B cell (primary cell): Measurements from ENCODE around the gene MED20. TPM values are rescaled to one million over a fixed set of nuclear protein-coding genes. Genes with fewer than 3 reads are reported as not detected.

ENCODE experiments used
- ATAC-seq: fragments of 200-7000 bp; cut with Tn5 transposase; one replicate; pipeline ENCODE4 v1.10.0; 2021; ENCODE audit warnings: low read depth, mild to moderate bottlenecking, moderate number of reproducible peaks, moderate library complexity
- CTCF ChIA-PET: fragments of 350-600 bp; sonication (Branson Sonifier 250); formaldehyde crosslinking; loops from one replicate; lab custom pipeline; 2021; ENCODE audit warnings: antibody characterized with exemption, inconsistent platforms; lab: Charles Lee
- POLR2A ChIA-PET: fragments of 350-600 bp; sonication (Branson Sonifier 250); formaldehyde crosslinking; loops from one replicate; lab custom pipeline; 2021; ENCODE audit warnings: antibody characterized with exemption; lab: Charles Lee
- DNase-seq: peaks from one replicate; pipeline ENCODE4 v3.0.0; 2013
- H2AFZ ChIP-seq: 2 replicates; pipeline ENCODE4 v1.6.1; 2012; ENCODE audit warnings: mild to moderate bottlenecking, low read depth, low read length; ENCODE audit not compliant: insufficient read depth, poor library complexity, severe bottlenecking
- H3K27ac ChIP-seq, 2 donors: 1 replicate in 1 of 2; 2 replicates in 1 of 2; pipeline ENCODE4 v1.5.1; 2012 to 2013; ENCODE audit warnings: low read length in 2 of 2, mild to moderate bottlenecking in 2 of 2, moderate library complexity in 1 of 2
- H3K27me3 ChIP-seq, 4 experiments: fragments of 200-600 bp in 1 of 4; sonication (generic) in 1 of 4; replicated peaks in 1 of 4; 1 replicate in 2 of 4; 2 replicates in 2 of 4; pipeline versions ENCODE4 v1.6.1 to v1.7.0; 2013 to 2016; ENCODE audit warnings: low read length in 3 of 4, mild to moderate bottlenecking in 2 of 4, mixed read lengths in 1 of 4, moderate library complexity in 1 of 4; ENCODE audit not compliant: insufficient read depth in 4 of 4, control insufficient read depth in 3 of 4; ENCODE audit errors: control extremely low read depth in 1 of 4
- H3K36me3 ChIP-seq, 2 experiments: replicated peaks in 1 of 2; 1 replicate in 1 of 2; 2 replicates in 1 of 2; pipeline versions ENCODE4 v1.6.1 to v1.7.1; 2013; ENCODE audit warnings: low read length in 1 of 2; ENCODE audit not compliant: insufficient read depth in 2 of 2, control insufficient read depth in 1 of 2; ENCODE audit errors: control extremely low read depth in 1 of 2, extremely low read depth in 1 of 2
- H3K4me1 ChIP-seq, 2 donors: fragments of 200-600 bp in 1 of 2; sonication (generic) in 1 of 2; 1 replicate in 1 of 2; 2 replicates in 1 of 2; pipeline versions ENCODE4 v1.5.1 to v1.6.1; 2013 to 2017; ENCODE audit warnings: low read length in 2 of 2; ENCODE audit not compliant: control insufficient read depth in 2 of 2, insufficient read depth in 2 of 2
- H3K4me2 ChIP-seq: replicated peaks from 2 replicates; pipeline ENCODE3; 2012; ENCODE audit warnings: mild to moderate bottlenecking, low read depth, low read length; ENCODE audit not compliant: poor library complexity, severe bottlenecking
- H3K4me3 ChIP-seq, 5 experiments: fragments of 200-600 bp in 1 of 5; sonication (generic) in 1 of 5; 1 replicate in 3 of 5; 2 replicates in 2 of 5; pipeline versions ENCODE4 v1.5.1 to v1.7.0; 2011 to 2016; ENCODE audit warnings: low read length in 4 of 5, mild to moderate bottlenecking in 4 of 5, low read depth in 2 of 5, control low read depth in 1 of 5, moderate library complexity in 1 of 5; ENCODE audit not compliant: insufficient read depth in 1 of 5; ENCODE audit errors: control extremely low read depth in 1 of 5, extremely low read depth in 1 of 5
- H3K79me2 ChIP-seq: fragments of 200-600 bp; sonication (generic); one replicate; pipeline ENCODE4 v1.6.0; 2016; ENCODE audit warnings: low read length; ENCODE audit not compliant: control insufficient read depth, insufficient read depth
- H3K9ac ChIP-seq: fragments of 200-600 bp; sonication (generic); 2 replicates; pipeline ENCODE4 v1.6.1; 2017; ENCODE audit warnings: mild to moderate bottlenecking, low read length, moderate library complexity
- H3K9me3 ChIP-seq, 3 donors: one replicate each; pipeline versions ENCODE4 v1.6.1 to v1.7.1; 2013; ENCODE audit warnings: low read length in 2 of 3; ENCODE audit not compliant: control insufficient read depth in 2 of 3, insufficient read depth in 1 of 3; ENCODE audit errors: control extremely low read depth in 1 of 3
- H4K20me1 ChIP-seq: 2 replicates; pipeline ENCODE4 v1.6.0; 2012; ENCODE audit warnings: mild to moderate bottlenecking, low read length; ENCODE audit not compliant: insufficient read depth, control insufficient read depth, poor library complexity, severe bottlenecking
- H3K27ac Mint-ChIP-seq: one replicate; pipeline ENCODE4 v1.8.0; 2021; ENCODE audit warnings: mixed read lengths
- H3K27me3 Mint-ChIP-seq: one replicate; pipeline ENCODE4 v1.8.0; 2021; ENCODE audit warnings: mixed read lengths
- H3K4me1 Mint-ChIP-seq: one replicate; pipeline ENCODE4 v1.8.0; 2021; ENCODE audit warnings: mixed read lengths
- H3K4me3 Mint-ChIP-seq: one replicate; pipeline ENCODE4 v1.8.0; 2021; ENCODE audit warnings: mixed read lengths
- H3K9me3 Mint-ChIP-seq: one replicate; pipeline ENCODE4 v1.8.0; 2022; ENCODE audit warnings: mixed read lengths; ENCODE audit not compliant: insufficient read depth
- CTCF ChIP-seq: fragments of 200-600 bp; IDR thresholded peaks from one replicate; pipeline ENCODE4 v1.8.0; 2022; ENCODE audit warnings: antibody characterized with exemption, mild to moderate bottlenecking
- EZH2 ChIP-seq: IDR thresholded peaks from 2 replicates; pipeline ENCODE4 v1.6.1; 2012; ENCODE audit warnings: borderline replicate concordance, low read depth, mild to moderate bottlenecking, moderate library complexity, low read length; ENCODE audit not compliant: insufficient read depth, poor library complexity, severe bottlenecking
- WGBS: methylation state at CpG from one replicate; pipeline ENCODE4 v1.1.5; 2013; ENCODE audit warnings: missing lambda C conversion rate; ENCODE audit not compliant: insufficient coverage; 5-methylcytosine and 5-hydroxymethylcytosine counted together
- intact Hi-C: fragments of 100-400 bp; cut with micrococcal nuclease; formaldehyde crosslinking; loops from one replicate; pipeline ENCODE4 v1.10.0; 2022
- polyA plus RNA-seq: library from polyadenylated mRNA; depleted of rRNA; stranded (reverse); fragments of >200 nt; gene quantifications from 2 replicates; pipeline ENCODE4 v1.2.3, GENCODE V29; 2012
- total RNA-seq, 2 donors: library from RNA; stranded (reverse); fragments of 120-200 nt in 1 of 2; gene quantifications; 1 replicate in 1 of 2; 2 replicates in 1 of 2; pipeline versions ENCODE4 v1.2.3 to v1.2.4, GENCODE V29; 2013 to 2022

The MED20 gene
- total and polyA plus RNA-seq, 2 donors (not counting 1 experiment from before 2014, with no cell fraction given), result 4.6 to 18.2 TPM

GRCh38 chr6:41900861-41901260 lies 20.1 kb downstream of the MED20 start:
- Mint-ChIP-seq H3K27me3 (no peaks in the 10 kb centered on the region), H3K4me3 (no peak overlapping the region), H3K9me3 (no peaks in the 10 kb centered on the region), H3K27ac (no peak overlapping the region), H3K4me1 (peaks cover 5% of the 10 kb centered on the region)
- DNase-seq, result no peak
- Histone ChIP-seq H3K9me3 (no peaks in the 10 kb centered on the region), H3K27ac (no peak overlapping the region), H3K27me3 (no peaks in the 10 kb centered on the region), H2AFZ (no peak overlapping the region), H3K79me2 (no peaks in the 10 kb centered on the region), H3K4me3 (no peak overlapping the region), H3K36me3 (peaks cover 0 to 14% of the 10 kb centered on the region in 2 experiments), H3K4me1 (peaks cover 6 to 8% of the 10 kb centered on the region in 2 donors), H4K20me1 (no peaks in the 10 kb centered on the region), H3K4me2 (no peak overlapping the region), H3K9ac (no peak overlapping the region)
- ChIA-PET CTCF (interaction anchor here (1.5 kb wide), 1 partner anchor 144 kb away, joined by 7 read pairs; no protein-coding TSS in a partner anchor), POLR2A (no interaction called here)
- ATAC-seq, result no peak
- WGBS, result no CpG with 5 or more reads among the region's 1 CpG
- no peak for TF ChIP-seq EZH2
- TF ChIP-seq CTCF, result no peak
- intact Hi-C loops, result no loop called here

GRCh38 chr6:41896281-41896680 lies 24.7 kb downstream of the MED20 start:
- H2AFZ ChIP-seq, result peak overlapping the region; percentile 82
- CTCF ChIA-PET, result interaction anchor here (0.6 to 2.3 kb wide), 5 partner anchors 25 to 657 kb away, joined by 3 to 20 read pairs (median 15); partner anchors contain the start of genes BYSL, MED20 and TOMM6
- H3K27me3 Mint-ChIP-seq, result no peaks in the 10 kb centered on the region
- intact Hi-C loops, result loop anchor here (5.0 to 10.0 kb wide), 3 partner anchors 191 to 821 kb away; partner anchors contain the start of genes MRPS10, NFYA and OARD1
- peak overlapping the region; percentile 89 for H3K27ac Mint-ChIP-seq
- H3K27me3 ChIP-seq, result no peaks in the 10 kb centered on the region
- H3K9me3 ChIP-seq, result no peaks in the 10 kb centered on the region
- TF ChIP-seq CTCF (no peak), EZH2 (no peak)
- H3K27ac ChIP-seq, result peak overlapping the region; percentile 71 to 92
- no peaks in the 10 kb centered on the region for H4K20me1 ChIP-seq
- H3K4me3 Mint-ChIP-seq, result no peak overlapping the region
- peak overlapping the region; percentile 79 for H3K9ac ChIP-seq
- peaks cover 10% of the 10 kb centered on the region for H3K79me2 ChIP-seq
- peaks cover 15 to 17% of the 10 kb centered on the region in 2 donors for H3K4me1 ChIP-seq
- H3K9me3 Mint-ChIP-seq, result no peaks in the 10 kb centered on the region
- POLR2A ChIA-PET, result interaction anchor here (0.7 to 2.5 kb wide), 6 partner anchors 25 to 162 kb away, joined by 3 to 11 read pairs (median 6); partner anchors contain the start of genes BYSL, FRS3, MED20 and TAF8
- no peaks in the 10 kb centered on the region for H3K36me3 ChIP-seq
- peaks cover 10% of the 10 kb centered on the region for H3K4me1 Mint-ChIP-seq
- DNase-seq (no peak), ATAC-seq (no peak)
- peak overlapping the region; percentile 87 for H3K4me2 ChIP-seq
- peak overlapping the region in 2 of 5 experiments; percentile 85 to 96 for H3K4me3 ChIP-seq
- no CpG with 5 or more reads among the region's 3 CpGs for WGBS
